ENCODE data around the gene DEK. TPM values are rescaled to one million over a fixed set of nuclear protein-coding genes. Genes with fewer than 3 reads are reported as not detected.

The DEK gene
- total RNA-seq, 1 donor, result 117 TPM

- DNase-seq (ENCODE audit: low read depth), result no peak
- no peak for TF ChIP-seq CTCF (IDR thresholded peaks at IDR 0.05; ENCODE audit: insufficient read depth, low read depth, low read length)
- no peak overlapping the region for H3K4me3 ChIP-seq (ENCODE audit: low read depth, low read length)
Measured at GRCh38 chr6:18186540-18187250, 77.6 kb downstream of the DEK start.

GRCh38 chr6:18186033-18186432 is 78.3 kb downstream of the DEK start:
- H3K4me3 ChIP-seq (ENCODE audit: low read depth, low read length), result no peak overlapping the region
- no peak for DNase-seq (ENCODE audit: low read depth)
- TF ChIP-seq CTCF (IDR thresholded peaks at IDR 0.05; ENCODE audit: insufficient read depth, low read depth, low read length), result no peak

DNA sequence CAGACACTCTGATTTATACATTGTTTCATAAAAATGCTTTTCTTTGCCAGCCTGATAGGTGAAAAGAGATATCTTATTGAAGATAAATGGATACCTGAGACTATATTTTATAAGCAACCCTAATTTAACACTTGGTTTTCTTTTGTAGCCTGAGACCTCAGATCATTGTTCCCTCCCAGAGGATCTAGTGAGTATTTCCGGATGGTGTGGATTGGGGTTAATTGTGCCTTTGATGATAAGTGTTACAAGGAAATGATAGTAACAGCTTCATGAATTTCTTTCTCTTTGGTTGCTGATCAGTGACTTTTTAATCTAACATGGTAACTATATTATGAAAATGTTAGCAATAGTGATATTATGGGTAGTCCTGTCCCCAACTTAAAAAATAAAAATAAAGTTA is 78.7 kb downstream of the DEK start:
- no peak overlapping the region for H3K4me3 ChIP-seq (ENCODE audit: low read depth, low read length)
- DNase-seq (ENCODE audit: low read depth), result no peak
- TF ChIP-seq CTCF (IDR thresholded peaks at IDR 0.05; ENCODE audit: insufficient read depth, low read depth, low read length), result no peak

DNA sequence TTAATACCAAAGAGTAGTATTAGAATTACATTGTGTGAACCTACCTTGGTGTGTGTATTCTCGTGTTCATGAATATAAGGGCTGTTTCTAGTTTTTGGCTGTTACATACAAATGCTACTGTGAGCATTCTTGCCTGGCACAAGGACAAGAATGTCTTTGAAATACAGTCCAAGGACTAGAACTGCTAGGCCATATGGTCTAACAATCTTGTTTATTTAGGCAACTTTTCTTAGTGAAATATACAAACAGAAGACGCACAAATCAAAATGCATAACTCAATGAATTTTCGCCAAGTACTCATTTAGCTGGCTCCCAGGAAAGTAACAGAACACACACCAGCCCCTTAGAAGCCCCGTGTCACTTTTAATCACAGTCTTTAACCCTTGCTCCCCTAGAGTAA is 80.6 kb downstream of the DEK start:
- no peak for DNase-seq (ENCODE audit: low read depth)

GRCh38 chr6:18182568-18182967 is 81.8 kb downstream of the DEK start:
- no peak overlapping the region for H3K4me3 ChIP-seq (ENCODE audit: low read depth, low read length)
- TF ChIP-seq CTCF (IDR thresholded peaks at IDR 0.05; ENCODE audit: insufficient read depth, low read depth, low read length), result no peak
- no peak for DNase-seq (ENCODE audit: low read depth)

More for the DNA sequence above, 80.6 kb downstream of the DEK start:
- TF ChIP-seq CTCF (IDR thresholded peaks at IDR 0.05; ENCODE audit: insufficient read depth, low read depth, low read length), result no peak
- no peak overlapping the region for H3K4me3 ChIP-seq (ENCODE audit: low read depth, low read length)

DNA sequence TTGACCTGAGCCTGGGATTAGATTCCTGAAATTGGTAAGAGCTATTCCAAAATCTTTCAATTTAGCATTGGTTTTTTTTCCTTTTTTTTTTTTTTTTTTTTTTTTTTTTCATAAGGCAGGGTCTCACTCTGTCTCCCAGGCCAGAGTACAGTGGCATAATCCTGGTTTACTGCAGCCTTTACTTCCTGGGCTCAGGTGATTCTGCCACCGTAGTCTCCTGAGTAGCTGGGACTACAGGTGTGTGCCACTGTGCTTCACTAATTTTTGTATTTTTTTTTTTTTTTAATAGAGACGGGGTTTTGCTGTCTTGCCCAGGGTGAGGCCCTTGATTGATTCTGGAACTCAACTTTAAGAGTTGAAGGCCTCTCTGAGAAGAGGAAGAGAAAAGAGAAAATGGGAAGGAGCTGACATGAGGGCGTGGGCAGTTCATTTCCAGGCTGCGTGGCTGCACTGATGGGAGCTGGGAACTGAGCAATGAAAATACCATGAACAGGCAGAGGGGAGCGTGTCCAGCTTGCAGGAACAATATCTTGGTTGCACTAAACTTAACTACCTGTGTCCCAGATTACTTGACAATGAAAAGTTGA is 84.5 kb downstream of the DEK start:
- DNase-seq (ENCODE audit: low read depth), result no peak
- no peak for TF ChIP-seq CTCF (IDR thresholded peaks at IDR 0.05; ENCODE audit: insufficient read depth, low read depth, low read length)
- H3K4me3 ChIP-seq (ENCODE audit: low read depth, low read length), result no peak overlapping the region
